CD8-positive, alpha-beta memory T cell (primary cell): Measurements from ENCODE around the gene FER1L5. TPM values are rescaled to one million over a fixed set of nuclear protein-coding genes. Genes with fewer than 3 reads are reported as not detected.

Experiments used
- CTCF ChIA-PET: fragments of 350-600 bp; sonication (Branson Sonifier 250); formaldehyde crosslinking; loops from one replicate; lab custom pipeline; 2021; ENCODE audit warnings: antibody characterized with exemption; lab: Charles Lee
- POLR2A ChIA-PET: fragments of 350-600 bp; sonication (Branson Sonifier 250); formaldehyde crosslinking; loops from one replicate; lab custom pipeline; 2021; ENCODE audit warnings: antibody characterized with exemption; lab: Charles Lee
- DNase-seq, 5 donors: peaks; one replicate each; pipeline versions ENCODE4 v3.0.0 to v3.0.0-alpha.2; 2020 to 2022; ENCODE audit warnings: mixed read lengths in 1 of 5
- H3K27ac ChIP-seq: one replicate; pipeline ENCODE4 v1.7.0; 2013; ENCODE audit warnings: low read depth, mild to moderate bottlenecking, low read length, moderate library complexity
- H3K27me3 ChIP-seq: 2 replicates; pipeline ENCODE4 v1.7.0; 2013; ENCODE audit warnings: low read length, mild to moderate bottlenecking; ENCODE audit not compliant: insufficient read depth, poor library complexity, severe bottlenecking
- H3K36me3 ChIP-seq: 2 replicates; pipeline ENCODE4 v1.7.0; 2013; ENCODE audit warnings: mild to moderate bottlenecking, low read length, moderate library complexity; ENCODE audit not compliant: insufficient read depth
- H3K4me1 ChIP-seq: 2 replicates; pipeline ENCODE4 v1.7.0; 2013; ENCODE audit warnings: mild to moderate bottlenecking, low read length, moderate library complexity; ENCODE audit not compliant: insufficient read depth
- H3K4me3 ChIP-seq: 2 replicates; pipeline ENCODE4 v1.7.0; 2013; ENCODE audit warnings: mild to moderate bottlenecking, low read length
- H3K9me3 ChIP-seq: 2 replicates; pipeline ENCODE4 v1.7.0; 2013; ENCODE audit warnings: mild to moderate bottlenecking, low read length
- H3K27ac Mint-ChIP-seq, 8 donors: one replicate each; pipeline ENCODE4 v1.8.0; 2020 to 2021; ENCODE audit warnings: mixed read lengths in 8 of 8, mild to moderate bottlenecking in 6 of 8, inconsistent platforms in 3 of 8, moderate library complexity in 3 of 8
- H3K27me3 Mint-ChIP-seq, 2 donors: one replicate each; pipeline ENCODE4 v1.8.0; 2020 to 2021; ENCODE audit warnings: mixed read lengths in 2 of 2, mild to moderate bottlenecking in 1 of 2, moderate library complexity in 1 of 2
- H3K36me3 Mint-ChIP-seq, 3 donors: one replicate each; pipeline ENCODE4 v1.8.0; 2020 to 2021; ENCODE audit warnings: mixed read lengths in 3 of 3, inconsistent platforms in 1 of 3, mild to moderate bottlenecking in 1 of 3
- H3K4me1 Mint-ChIP-seq, 3 donors: one replicate each; pipeline ENCODE4 v1.8.0; 2020 to 2021; ENCODE audit warnings: mixed read lengths in 3 of 3, inconsistent platforms in 1 of 3, mild to moderate bottlenecking in 1 of 3
- H3K4me3 Mint-ChIP-seq, 7 donors: one replicate each; pipeline ENCODE4 v1.8.0; 2020 to 2021; ENCODE audit warnings: mixed read lengths in 7 of 7, mild to moderate bottlenecking in 6 of 7, moderate library complexity in 4 of 7, inconsistent platforms in 2 of 7
- H3K9me3 Mint-ChIP-seq, 5 donors: one replicate each; pipeline ENCODE4 v1.8.0; 2020 to 2022; ENCODE audit warnings: mixed read lengths in 5 of 5, mild to moderate bottlenecking in 3 of 5, moderate library complexity in 2 of 5, inconsistent platforms in 1 of 5
- polyA plus RNA-seq: library from polyadenylated mRNA; unstranded; fragments of 300-500 nt; fragmentation: Illumina TruSeq; gene quantifications from one replicate; pipeline ENCODE4 v1.2.3, GENCODE V29; 2021
- total RNA-seq, 2 experiments: library from RNA; stranded (reverse); gene quantifications; one replicate each; pipeline ENCODE4 v1.2.3, GENCODE V29; 2021

FER1L5 gene
- total and polyA plus RNA-seq, 3 experiments from 2014 or later, result not detected

- POLR2A ChIA-PET, result no interaction called here
- H3K4me3 ChIP-seq, result no peak overlapping the region
- H3K27me3 ChIP-seq, result no peaks in the 10 kb centered on the region
- H3K9me3 Mint-ChIP-seq, result no peaks in the 10 kb centered on the region
- peak overlapping the region in 1 of 8 donors; percentile 17 for H3K27ac Mint-ChIP-seq
- H3K9me3 ChIP-seq, result no peaks in the 10 kb centered on the region
- H3K27me3 Mint-ChIP-seq, result no peaks in the 10 kb centered on the region
- H3K4me1 Mint-ChIP-seq, result no peaks in the 10 kb centered on the region
- no peak overlapping the region for H3K4me3 Mint-ChIP-seq
- no peak for DNase-seq
- no peak overlapping the region for H3K27ac ChIP-seq
- CTCF ChIA-PET, result no interaction called here
- no peaks in the 10 kb centered on the region for H3K36me3 ChIP-seq
- H3K4me1 ChIP-seq, result no peaks in the 10 kb centered on the region
- H3K36me3 Mint-ChIP-seq, result peaks cover 0 to 12% (median 4%) of the 10 kb centered on the region in 3 donors
Observed at GRCh38 chr2:96699021-96699420, 56.5 kb downstream of the FER1L5 start.

DNA sequence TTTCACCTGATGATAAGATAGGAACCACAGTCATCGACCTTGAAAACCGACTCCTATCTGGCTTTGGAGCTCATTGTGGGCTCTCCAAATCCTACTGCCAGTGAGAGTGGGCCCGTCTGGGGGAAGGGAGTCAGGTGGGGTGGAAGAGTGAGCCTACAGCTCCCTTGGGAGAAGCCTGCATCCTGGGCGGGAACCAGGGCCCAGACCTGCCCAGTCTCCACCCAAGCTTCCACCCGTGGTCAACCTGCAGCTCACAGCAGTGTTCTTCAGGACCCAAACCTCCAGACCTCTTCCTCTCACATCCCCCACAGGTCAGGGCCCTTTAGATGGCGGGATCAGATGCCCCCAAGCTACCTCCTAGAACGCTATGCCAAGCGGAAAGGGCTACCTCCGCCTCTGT is 57.1 kb downstream of the FER1L5 start:
- peak overlapping the region in 1 of 8 donors; percentile 17 for H3K27ac Mint-ChIP-seq
- H3K27me3 ChIP-seq, result no peaks in the 10 kb centered on the region
- no peak overlapping the region for H3K4me3 ChIP-seq
- ChIA-PET CTCF (no interaction called here), POLR2A (no interaction called here)
- H3K4me1 ChIP-seq, result no peaks in the 10 kb centered on the region
- peaks cover 0 to 18% (median 7%) of the 10 kb centered on the region in 3 donors for H3K36me3 Mint-ChIP-seq
- H3K27ac ChIP-seq, result no peak overlapping the region
- H3K9me3 Mint-ChIP-seq, result no peaks in the 10 kb centered on the region
- no peak overlapping the region for H3K4me3 Mint-ChIP-seq
- no peaks in the 10 kb centered on the region for H3K4me1 Mint-ChIP-seq
- no peak for DNase-seq
- H3K9me3 ChIP-seq, result no peaks in the 10 kb centered on the region
- no peaks in the 10 kb centered on the region for H3K27me3 Mint-ChIP-seq
- H3K36me3 ChIP-seq, result no peaks in the 10 kb centered on the region

GRCh38 chr2:96700086-96700485 is 57.5 kb downstream of the FER1L5 start:
- no peak overlapping the region for H3K4me3 ChIP-seq
- no peak overlapping the region for H3K27ac ChIP-seq
- H3K9me3 ChIP-seq, result no peaks in the 10 kb centered on the region
- Mint-ChIP-seq H3K27me3 (no peaks in the 10 kb centered on the region), H3K4me3 (no peak overlapping the region), H3K9me3 (no peaks in the 10 kb centered on the region), H3K4me1 (no peaks in the 10 kb centered on the region), H3K27ac (no peak overlapping the region), H3K36me3 (peaks cover 0 to 22% (median 8%) of the 10 kb centered on the region in 3 donors)
- CTCF ChIA-PET, result no interaction called here
- no peaks in the 10 kb centered on the region for H3K36me3 ChIP-seq
- H3K4me1 ChIP-seq, result no peaks in the 10 kb centered on the region
- no peak for DNase-seq
- POLR2A ChIA-PET, result no interaction called here
- no peaks in the 10 kb centered on the region for H3K27me3 ChIP-seq

GRCh38 chr2:96701636-96702035 is 59.1 kb downstream of the FER1L5 start:
- no peak overlapping the region for H3K4me3 ChIP-seq
- Mint-ChIP-seq H3K36me3 (peaks cover 3 to 38% (median 8%) of the 10 kb centered on the region in 3 donors), H3K9me3 (no peaks in the 10 kb centered on the region), H3K27me3 (no peaks in the 10 kb centered on the region), H3K27ac (peak overlapping the region in 2 of 8 donors; percentile 3 to 4), H3K4me3 (no peak overlapping the region), H3K4me1 (no peaks in the 10 kb centered on the region)
- H3K36me3 ChIP-seq, result peaks cover 10% of the 10 kb centered on the region
- DNase-seq, result no peak
- no peaks in the 10 kb centered on the region for H3K4me1 ChIP-seq
- H3K27me3 ChIP-seq, result no peaks in the 10 kb centered on the region
- no peaks in the 10 kb centered on the region for H3K9me3 ChIP-seq
- ChIA-PET POLR2A (no interaction called here), CTCF (interaction anchor here (1.0 kb wide), 1 partner anchor 9 kb away, joined by 4 read pairs; no protein-coding TSS in a partner anchor)
- no peak overlapping the region for H3K27ac ChIP-seq

DNA sequence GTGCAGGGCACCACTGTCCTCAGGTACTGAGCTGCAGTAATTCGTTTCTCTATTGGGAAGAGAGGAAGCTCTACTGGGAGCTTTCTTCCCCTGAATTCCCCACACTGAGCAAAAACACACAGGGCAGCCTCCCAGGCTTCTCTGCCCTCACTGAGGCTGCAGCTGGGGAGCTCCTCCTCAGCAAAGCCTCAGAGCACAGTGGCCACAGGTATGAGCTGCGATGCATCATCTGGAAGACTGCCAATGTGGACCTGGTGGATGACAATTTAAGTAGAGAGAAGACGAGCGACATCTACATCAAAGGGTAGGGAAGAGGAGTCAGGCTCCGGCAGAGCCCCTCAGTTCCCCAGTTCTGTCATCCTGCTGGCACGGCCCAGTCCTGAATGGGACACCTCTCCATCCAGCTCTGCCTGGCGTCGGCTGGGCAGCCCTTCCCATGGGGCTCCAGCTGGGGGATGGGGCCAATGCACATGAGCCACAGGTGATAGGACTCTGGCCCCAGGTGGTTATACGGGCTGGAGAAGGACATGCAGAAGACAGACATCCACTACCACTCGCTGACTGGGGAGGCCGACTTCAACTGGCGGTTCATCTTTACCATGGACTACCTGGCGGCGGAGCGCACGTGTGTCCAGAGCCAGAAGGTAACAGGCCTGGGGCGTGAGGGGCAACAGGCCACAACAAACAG is 59.7 kb downstream of the FER1L5 start:
- no peaks in the 10 kb centered on the region for H3K9me3 ChIP-seq
- Mint-ChIP-seq H3K27me3 (no peaks in the 10 kb centered on the region), H3K4me3 (no peak overlapping the region), H3K9me3 (no peaks in the 10 kb centered on the region), H3K36me3 (peaks cover 3 to 44% (median 8%) of the 10 kb centered on the region in 3 donors), H3K4me1 (no peaks in the 10 kb centered on the region), H3K27ac (peak overlapping the region in 1 of 8 donors; percentile 26)
- ChIA-PET CTCF (interaction anchor here (1.0 to 1.6 kb wide), 2 partner anchors 9 to 12 kb away, joined by 3 to 4 read pairs; no protein-coding TSS in a partner anchor), POLR2A (interaction anchor here (0.5 kb wide), 1 partner anchor 39 kb away, joined by 3 read pairs; no protein-coding TSS in a partner anchor)
- no peaks in the 10 kb centered on the region for H3K4me1 ChIP-seq
- no peak overlapping the region for H3K27ac ChIP-seq
- no peak for DNase-seq
- H3K27me3 ChIP-seq, result no peaks in the 10 kb centered on the region
- H3K4me3 ChIP-seq, result no peak overlapping the region
- H3K36me3 ChIP-seq, result peaks cover 16% of the 10 kb centered on the region

DNA sequence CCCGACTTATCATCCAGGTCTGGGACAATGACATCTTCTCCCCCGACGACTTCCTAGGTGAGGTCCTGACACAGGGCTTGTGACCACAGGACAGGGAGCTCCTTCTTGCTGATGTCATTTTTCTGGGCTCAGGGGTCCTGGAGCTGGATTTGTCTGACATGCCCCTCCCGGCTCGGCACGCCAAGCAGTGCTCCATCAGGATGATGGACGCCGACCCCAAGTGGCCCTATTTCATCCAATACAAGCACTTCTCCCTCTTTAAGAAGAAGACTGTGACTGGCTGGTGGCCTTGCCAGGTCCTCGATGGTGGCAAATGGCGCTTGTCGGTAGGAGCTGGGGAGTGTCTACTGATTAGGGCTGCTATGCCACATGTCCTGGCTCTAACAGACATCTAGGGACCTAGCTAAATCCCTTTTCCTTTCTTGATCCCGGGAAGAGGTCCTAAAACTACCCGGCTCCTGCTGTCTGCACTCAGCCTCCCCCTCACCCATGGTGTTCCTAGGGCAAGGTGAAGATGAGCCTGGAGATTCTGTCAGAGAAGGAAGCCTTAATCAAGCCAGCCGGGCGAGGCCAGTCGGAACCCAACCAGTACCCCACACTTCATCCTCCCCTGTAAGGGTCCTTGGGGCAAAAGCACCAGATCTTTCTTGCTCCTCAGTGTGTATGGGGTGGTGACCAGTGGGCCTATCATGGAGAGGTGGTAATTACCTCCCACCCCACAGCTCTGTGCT is 60.6 kb downstream of the FER1L5 start:
- no peaks in the 10 kb centered on the region for H3K4me1 Mint-ChIP-seq
- CTCF ChIA-PET, result interaction anchor here (1.6 kb wide), 1 partner anchor 11 kb away, joined by 3 read pairs; no protein-coding TSS in a partner anchor
- POLR2A ChIA-PET, result interaction anchor here (0.6 kb wide), 1 partner anchor 19 kb away, joined by 3 read pairs; no protein-coding TSS in a partner anchor

GRCh38 chr2:96710985-96711384 is 68.4 kb downstream of the FER1L5 start:
- Mint-ChIP-seq H3K36me3 (peaks cover 10 to 83% (median 29%) of the 10 kb centered on the region in 3 donors), H3K4me1 (peaks cover 0 to 1% (median 0%) of the 10 kb centered on the region in 3 donors), H3K4me3 (no peak overlapping the region), H3K27ac (no peak overlapping the region), H3K9me3 (no peaks in the 10 kb centered on the region), H3K27me3 (no peaks in the 10 kb centered on the region)
- Histone ChIP-seq H3K36me3 (peaks cover 37% of the 10 kb centered on the region), H3K4me3 (no peak overlapping the region), H3K9me3 (no peaks in the 10 kb centered on the region), H3K4me1 (no peaks in the 10 kb centered on the region), H3K27me3 (no peaks in the 10 kb centered on the region), H3K27ac (no peak overlapping the region)
- ChIA-PET CTCF (interaction anchor here (1.1 kb wide), 1 partner anchor 10 kb away, joined by 4 read pairs; no protein-coding TSS in a partner anchor), POLR2A (no interaction called here)
- no peak for DNase-seq

More for the DNA sequence above, 60.6 kb downstream of the FER1L5 start:
- H3K36me3 ChIP-seq, result peaks cover 24% of the 10 kb centered on the region
- H3K4me3 Mint-ChIP-seq, result no peak overlapping the region
- no peak for DNase-seq
- H3K27ac ChIP-seq, result no peak overlapping the region
- H3K9me3 ChIP-seq, result no peaks in the 10 kb centered on the region
- no peaks in the 10 kb centered on the region for H3K27me3 ChIP-seq
- H3K4me1 ChIP-seq, result no peaks in the 10 kb centered on the region
- H3K4me3 ChIP-seq, result no peak overlapping the region
- H3K36me3 Mint-ChIP-seq, result peaks cover 3 to 53% (median 8%) of the 10 kb centered on the region in 3 donors
- no peaks in the 10 kb centered on the region for H3K27me3 Mint-ChIP-seq
- peak overlapping the region in 1 of 8 donors; percentile 36 for H3K27ac Mint-ChIP-seq
- H3K9me3 Mint-ChIP-seq, result no peaks in the 10 kb centered on the region

DNA sequence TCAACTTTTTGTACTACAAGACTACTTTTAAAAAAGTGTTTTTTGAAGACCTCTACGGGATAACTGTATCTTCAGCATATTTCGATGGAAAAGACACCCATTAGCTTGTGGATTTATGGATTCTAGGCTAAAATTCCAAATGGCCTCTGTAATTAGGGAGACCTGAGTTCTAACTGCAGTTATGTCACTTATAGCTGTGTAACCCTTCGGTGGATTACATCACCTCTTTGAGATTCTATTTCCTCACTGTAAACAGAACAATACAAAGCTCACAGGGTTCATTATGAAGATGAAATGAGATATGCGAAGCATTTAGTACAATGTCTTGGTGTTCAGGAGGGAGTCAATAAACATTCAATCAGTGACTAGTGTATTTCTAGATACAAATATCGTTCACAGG is 73.1 kb downstream of the FER1L5 start:
- no peaks in the 10 kb centered on the region for H3K9me3 Mint-ChIP-seq
- no peak for DNase-seq
- POLR2A ChIA-PET, result no interaction called here

More for the DNA sequence above, 73.1 kb downstream of the FER1L5 start:
- CTCF ChIA-PET, result no interaction called here
- Mint-ChIP-seq H3K36me3 (peaks cover 7 to 63% (median 25%) of the 10 kb centered on the region in 3 donors), H3K4me3 (no peak overlapping the region), H3K4me1 (peaks cover 0 to 5% (median 0%) of the 10 kb centered on the region in 3 donors), H3K27ac (no peak overlapping the region), H3K27me3 (no peaks in the 10 kb centered on the region)
- H3K27ac ChIP-seq, result no peak overlapping the region
- no peaks in the 10 kb centered on the region for H3K27me3 ChIP-seq
- H3K4me1 ChIP-seq, result no peaks in the 10 kb centered on the region
- H3K36me3 ChIP-seq, result peaks cover 9% of the 10 kb centered on the region
- no peaks in the 10 kb centered on the region for H3K9me3 ChIP-seq
- H3K4me3 ChIP-seq, result no peak overlapping the region
